Ramos (cell line): ENCODE measurements around the gene ADCY2.

ENCODE experiments used
- in situ Hi-C: fragments of 300-500 bp; cut with MboI; formaldehyde crosslinking; loops from one replicate; pipeline ENCODE4 v1.14.3; 2022; ENCODE audit warnings: low sequenced_read_pairs; ENCODE audit not compliant: unreplicated experiment

Gene ADCY2

GRCh38 chr5:7759951-7760580, 364.1 kb downstream of the ADCY2 start:
- in situ Hi-C loops: no loop called here

- in situ Hi-C loops: no loop called here
Measured at GRCh38 chr5:7762267-7762666, 366.3 kb downstream of the ADCY2 start.

GRCh38 chr5:7763621-7764072, 367.7 kb downstream of the ADCY2 start:
- in situ Hi-C loops: no loop called here

GRCh38 chr5:7764452-7764851, 368.5 kb downstream of the ADCY2 start:
- in situ Hi-C loops: no loop called here

- in situ Hi-C loops: no loop called here
Measured at GRCh38 chr5:7770436-7770835, 374.5 kb downstream of the ADCY2 start.

GRCh38 chr5:7772141-7772540, 376.2 kb downstream of the ADCY2 start:
- in situ Hi-C loops: no loop called here

- in situ Hi-C loops: no loop called here
Measured at GRCh38 chr5:7773178-7773577, 377.2 kb downstream of the ADCY2 start.

GRCh38 chr5:7776442-7776841, 380.5 kb downstream of the ADCY2 start:
- in situ Hi-C loops: no loop called here

- in situ Hi-C loops: no loop called here
Measured at GRCh38 chr5:7779019-7780005, 383.4 kb downstream of the ADCY2 start.

GRCh38 chr5:7781899-7782298, 386.0 kb downstream of the ADCY2 start:
- in situ Hi-C loops: no loop called here

GRCh38 chr5:7784683-7785380, 388.9 kb downstream of the ADCY2 start:
- in situ Hi-C loops: no loop called here

- in situ Hi-C loops: no loop called here
Measured at GRCh38 chr5:7787770-7788169, 391.8 kb downstream of the ADCY2 start.

- in situ Hi-C loops: no loop called here
Measured at GRCh38 chr5:7789567-7789966, 393.6 kb downstream of the ADCY2 start.

- in situ Hi-C loops: no loop called here
Measured at GRCh38 chr5:7793895-7794294, 398.0 kb downstream of the ADCY2 start.

- in situ Hi-C loops: no loop called here
Measured at GRCh38 chr5:7794311-7794710, 398.4 kb downstream of the ADCY2 start.

GRCh38 chr5:7794823-7795222, 398.9 kb downstream of the ADCY2 start:
- in situ Hi-C loops: no loop called here

- in situ Hi-C loops: no loop called here
Measured at GRCh38 chr5:7795306-7795705, 399.4 kb downstream of the ADCY2 start.

- in situ Hi-C loops: no loop called here
Measured at GRCh38 chr5:7801891-7802614, 406.1 kb downstream of the ADCY2 start.

- in situ Hi-C loops: no loop called here
Measured at GRCh38 chr5:7802855-7803254, 406.9 kb downstream of the ADCY2 start.

- in situ Hi-C loops: no loop called here
Measured at GRCh38 chr5:7803937-7804336, 408.0 kb downstream of the ADCY2 start.
